Lung (tissue), 12 donors: ENCODE measurements around the gene TPO. TPM values are rescaled to one million over a fixed set of nuclear protein-coding genes. Genes with fewer than 3 reads are reported as not detected.

ENCODE experiments used
- ATAC-seq: fragments of 200-7000 bp; cut with Tn5 transposase; one replicate; pipeline ENCODE4 v1.9.1; 2020; ENCODE audit warnings: moderate number of reproducible peaks; ENCODE audit not compliant: insufficient read depth, low FRiP score
- DNase-seq, 3 donors: peaks; one replicate each; pipeline ENCODE4 v3.0.0-alpha.2; 2013 to 2017
- H3K27ac ChIP-seq, 2 donors: one replicate each; pipeline ENCODE4 v1.5.1; 2013; ENCODE audit warnings: mild to moderate bottlenecking in 2 of 2, moderate library complexity in 2 of 2, control low read depth in 1 of 2, inconsistent platforms in 1 of 2, low read depth in 1 of 2, low read length in 1 of 2
- H3K27me3 ChIP-seq, 3 donors: one replicate each; pipeline ENCODE4 v1.5.1; 2013; ENCODE audit warnings: low read length in 2 of 3; ENCODE audit not compliant: control insufficient read depth in 3 of 3, insufficient read depth in 3 of 3
- H3K36me3 ChIP-seq, 4 donors: one replicate each; pipeline ENCODE4 v1.5.1; 2013; ENCODE audit warnings: low read length in 4 of 4, mild to moderate bottlenecking in 1 of 4, moderate library complexity in 1 of 4; ENCODE audit not compliant: control insufficient read depth in 4 of 4, insufficient read depth in 4 of 4
- H3K4me1 ChIP-seq, 5 donors: one replicate each; pipeline ENCODE4 v1.5.1; 2013; ENCODE audit warnings: low read length in 5 of 5, mild to moderate bottlenecking in 2 of 5, moderate library complexity in 1 of 5; ENCODE audit not compliant: control insufficient read depth in 5 of 5, insufficient read depth in 5 of 5
- H3K4me3 ChIP-seq: one replicate; pipeline ENCODE4 v1.5.1; 2013; ENCODE audit warnings: mild to moderate bottlenecking, control low read depth, moderate library complexity
- H3K9ac ChIP-seq, 2 donors: one replicate each; pipeline ENCODE4 v1.5.1; 2013; ENCODE audit warnings: low read length in 2 of 2, control low read depth in 1 of 2; ENCODE audit not compliant: insufficient read depth in 1 of 2
- H3K9me3 ChIP-seq, 4 donors: one replicate each; pipeline ENCODE4 v1.5.1; 2013; ENCODE audit warnings: low read length in 3 of 4, mild to moderate bottlenecking in 1 of 4, moderate library complexity in 1 of 4; ENCODE audit not compliant: control insufficient read depth in 4 of 4, insufficient read depth in 3 of 4
- WGBS, 2 donors: extraction: QIAGEN DNeasy Blood & Tissue Kit; methylation state at CpG; one replicate each; pipeline ENCODE4 v1.1.7; 2013; 5-methylcytosine and 5-hydroxymethylcytosine counted together
- polyA plus RNA-seq, 2 donors: library from polyadenylated mRNA; stranded (reverse); fragments of 200-250 nt; gene quantifications; one replicate each; pipeline ENCODE4 v1.2.1, GENCODE V29; 2013
- total RNA-seq, 2 donors: library from RNA; depleted of rRNA in 1 of 2; stranded (reverse); fragments of >200 nt in 1 of 2; gene quantifications; one replicate each; pipeline ENCODE4 v1.2.1, GENCODE V29; 2014 to 2021
- TF ChIP-seq, protein P1 (sequence below): IDR thresholded peaks from 2 replicates; pipeline ENCODE4 v1.5.1; 2012; ENCODE audit warnings: mild to moderate bottlenecking; ENCODE audit errors: control extremely low read depth, extremely low read depth
- donor health status: control.
- donor health status: control.
- donor health status: Bipolar disorder and iron deficiency.
- donor health status: healthy.
- donor health status: DM: yes; HTN: yes; CAD: no.

Gene TPO
- total and polyA plus RNA-seq, 4 donors: 0.17 to 0.31 TPM; not detected in 2

DNA sequence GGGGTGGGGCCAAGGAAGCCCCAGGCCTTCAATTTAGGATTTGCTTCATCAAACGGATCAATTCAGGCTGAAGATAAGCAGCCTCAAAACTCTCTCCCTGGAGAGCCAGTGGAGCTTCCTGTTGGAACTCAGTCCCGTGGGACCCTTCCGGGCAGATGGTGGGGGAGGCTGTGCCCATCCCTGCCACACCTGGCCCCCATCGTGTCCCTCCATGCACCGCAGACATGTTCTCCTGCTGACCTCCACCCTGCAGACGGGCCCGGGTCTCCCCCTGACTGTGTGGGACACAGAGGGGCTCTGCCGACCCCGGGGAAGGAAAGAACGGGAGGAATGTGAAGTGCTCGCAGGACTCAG lies 144.2 kb downstream of the TPO start:
- H3K36me3 ChIP-seq: no peaks in the 10 kb centered on the region
- H3K27me3 ChIP-seq: peaks cover 0 to 6% (median 0%) of the 10 kb centered on the region in 3 donors
- H3K4me1 ChIP-seq: peaks cover 0 to 8% (median 4%) of the 10 kb centered on the region in 5 donors
- no peak overlapping the region for H3K9ac ChIP-seq
- WGBS, 2 donors: 91% methylated on average over 11 of the region's 11 CpGs
- ATAC-seq (no peak), DNase-seq (no peak)
- no peak overlapping the region for H3K27ac ChIP-seq
- TF ChIP-seq, protein P1, sequence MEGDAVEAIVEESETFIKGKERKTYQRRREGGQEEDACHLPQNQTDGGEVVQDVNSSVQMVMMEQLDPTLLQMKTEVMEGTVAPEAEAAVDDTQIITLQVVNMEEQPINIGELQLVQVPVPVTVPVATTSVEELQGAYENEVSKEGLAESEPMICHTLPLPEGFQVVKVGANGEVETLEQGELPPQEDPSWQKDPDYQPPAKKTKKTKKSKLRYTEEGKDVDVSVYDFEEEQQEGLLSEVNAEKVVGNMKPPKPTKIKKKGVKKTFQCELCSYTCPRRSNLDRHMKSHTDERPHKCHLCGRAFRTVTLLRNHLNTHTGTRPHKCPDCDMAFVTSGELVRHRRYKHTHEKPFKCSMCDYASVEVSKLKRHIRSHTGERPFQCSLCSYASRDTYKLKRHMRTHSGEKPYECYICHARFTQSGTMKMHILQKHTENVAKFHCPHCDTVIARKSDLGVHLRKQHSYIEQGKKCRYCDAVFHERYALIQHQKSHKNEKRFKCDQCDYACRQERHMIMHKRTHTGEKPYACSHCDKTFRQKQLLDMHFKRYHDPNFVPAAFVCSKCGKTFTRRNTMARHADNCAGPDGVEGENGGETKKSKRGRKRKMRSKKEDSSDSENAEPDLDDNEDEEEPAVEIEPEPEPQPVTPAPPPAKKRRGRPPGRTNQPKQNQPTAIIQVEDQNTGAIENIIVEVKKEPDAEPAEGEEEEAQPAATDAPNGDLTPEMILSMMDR: no peak
- H3K4me3 ChIP-seq: no peak overlapping the region
- no peaks in the 10 kb centered on the region for H3K9me3 ChIP-seq

DNA sequence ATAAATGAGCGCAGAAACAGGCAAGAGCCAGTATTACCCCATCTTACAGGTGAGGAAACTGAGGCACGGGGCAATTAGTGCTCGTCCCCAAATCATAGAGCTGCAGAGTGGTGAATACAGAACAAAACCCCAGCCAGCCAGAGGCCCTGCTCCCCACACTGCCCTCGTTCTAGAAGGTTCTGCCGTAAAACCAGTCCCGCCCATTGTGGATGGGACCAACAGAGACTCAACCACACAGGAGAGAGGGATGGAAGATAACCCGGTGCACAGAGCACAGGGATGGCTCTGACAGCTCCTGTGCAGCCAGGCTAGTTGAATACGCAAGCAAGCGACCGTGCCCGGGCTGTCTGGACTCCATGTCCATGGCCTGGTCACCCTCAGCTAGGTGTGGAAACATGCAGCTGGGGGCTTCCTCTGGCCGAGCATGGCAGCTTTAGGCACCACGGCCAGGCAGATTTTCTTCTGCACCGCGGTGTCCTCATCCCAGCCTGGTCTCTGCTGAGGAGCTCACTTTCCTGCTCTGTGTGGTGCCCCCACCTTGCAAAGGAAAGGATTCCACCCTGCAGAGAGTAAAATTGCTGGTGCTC lies 146.4 kb downstream of the TPO start:
- no peak for ATAC-seq
- H3K9me3 ChIP-seq: no peaks in the 10 kb centered on the region
- peaks cover 0 to 2% (median 0%) of the 10 kb centered on the region in 5 donors for H3K4me1 ChIP-seq
- no peak overlapping the region for H3K9ac ChIP-seq
- no peak overlapping the region for H3K27ac ChIP-seq
- no peak overlapping the region for H3K4me3 ChIP-seq
- no peaks in the 10 kb centered on the region for H3K36me3 ChIP-seq
- 93 to 97% methylated on average over 15 of the region's 15 CpGs for WGBS, 2 donors
- TF ChIP-seq, protein P1: no peak
- peaks cover 0 to 6% (median 0%) of the 10 kb centered on the region in 3 donors for H3K27me3 ChIP-seq
- DNase-seq: no peak

DNA sequence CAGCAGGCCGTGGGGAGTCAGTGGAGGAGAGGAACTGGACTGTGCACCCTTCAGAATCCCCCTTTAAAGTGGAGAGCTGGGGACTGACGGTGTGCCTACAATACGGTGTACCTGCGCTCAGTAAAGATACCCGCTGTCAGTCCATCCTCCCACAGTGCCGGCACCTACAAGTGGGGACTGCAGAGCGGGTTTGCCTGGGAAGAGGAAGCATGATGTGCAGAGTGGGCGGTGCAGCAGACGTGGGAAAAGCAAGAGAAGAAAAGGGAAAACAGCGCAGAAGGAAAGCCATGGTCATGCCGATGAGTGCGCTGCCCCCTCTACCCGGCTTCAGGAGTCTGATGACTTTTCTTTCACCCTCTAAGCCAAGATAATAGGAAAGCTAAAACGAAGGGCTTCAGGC lies 148.0 kb downstream of the TPO start:
- no peaks in the 10 kb centered on the region for H3K4me1 ChIP-seq
- H3K36me3 ChIP-seq: no peaks in the 10 kb centered on the region
- peaks cover 0 to 6% (median 0%) of the 10 kb centered on the region in 3 donors for H3K27me3 ChIP-seq
- H3K9me3 ChIP-seq: no peaks in the 10 kb centered on the region
- ATAC-seq: no peak
- WGBS, 2 donors: 87% methylated on average over 14 of the region's 14 CpGs
- no peak for DNase-seq
- no peak overlapping the region for H3K4me3 ChIP-seq
- TF ChIP-seq, protein P1: no peak
- H3K27ac ChIP-seq: no peak overlapping the region
- no peak overlapping the region for H3K9ac ChIP-seq
